Prostate gland (tissue), 2 donors: ENCODE data around the gene ITLN2.
"Not testable (repeated sequence)": the region's sequence is repeated elsewhere in the genome, so short reads cannot be mapped to it uniquely, and the experiment has no call there.

Experiments
- POLR2A ChIP-seq: fragments of 450-650 bp; IDR thresholded peaks from one replicate; pipeline ENCODE4 v1.6.1; 2016; ENCODE audit warnings: antibody characterized with exemption, mild to moderate bottlenecking
- POLR2AphosphoS5 ChIP-seq: sonication (generic); formaldehyde crosslinking; IDR thresholded peaks from one replicate; pipeline ENCODE4 v1.6.1; 2017; ENCODE audit warnings: antibody characterized with exemption
- TF ChIP-seq, protein P1 (sequence below), 4 experiments: fragments of 200-600 bp in 2 of 4; fragments of 450-650 bp in 2 of 4; sonication (generic) in 2 of 4; IDR thresholded peaks; 1 replicate in 3 of 4; 2 replicates in 1 of 4; pipeline ENCODE4 v1.5.1; 2016 to 2019; ENCODE audit warnings: antibody characterized with exemption in 4 of 4, mild to moderate bottlenecking in 2 of 4, moderate library complexity in 2 of 4

DNA sequence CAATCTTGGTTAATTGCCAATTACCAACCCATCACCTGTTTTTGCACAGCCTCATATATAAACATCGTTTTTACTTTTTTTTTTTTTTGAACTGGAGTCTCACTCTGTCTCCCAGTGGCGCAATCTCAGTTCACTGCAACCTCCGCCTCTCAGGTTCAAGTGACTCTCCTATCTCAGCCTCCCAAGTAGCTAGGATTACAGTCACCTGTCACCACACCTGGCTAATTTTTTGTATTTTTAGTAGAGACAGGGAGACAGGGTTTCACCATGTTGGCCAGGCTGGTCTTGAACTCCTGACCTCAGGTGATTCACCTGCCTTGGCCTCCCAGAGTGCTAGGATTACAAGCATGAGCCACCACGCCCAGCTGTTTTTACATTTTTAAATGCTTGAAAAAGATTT, 37.4 kb upstream of the ITLN2 start:
- TF ChIP-seq, protein P1, sequence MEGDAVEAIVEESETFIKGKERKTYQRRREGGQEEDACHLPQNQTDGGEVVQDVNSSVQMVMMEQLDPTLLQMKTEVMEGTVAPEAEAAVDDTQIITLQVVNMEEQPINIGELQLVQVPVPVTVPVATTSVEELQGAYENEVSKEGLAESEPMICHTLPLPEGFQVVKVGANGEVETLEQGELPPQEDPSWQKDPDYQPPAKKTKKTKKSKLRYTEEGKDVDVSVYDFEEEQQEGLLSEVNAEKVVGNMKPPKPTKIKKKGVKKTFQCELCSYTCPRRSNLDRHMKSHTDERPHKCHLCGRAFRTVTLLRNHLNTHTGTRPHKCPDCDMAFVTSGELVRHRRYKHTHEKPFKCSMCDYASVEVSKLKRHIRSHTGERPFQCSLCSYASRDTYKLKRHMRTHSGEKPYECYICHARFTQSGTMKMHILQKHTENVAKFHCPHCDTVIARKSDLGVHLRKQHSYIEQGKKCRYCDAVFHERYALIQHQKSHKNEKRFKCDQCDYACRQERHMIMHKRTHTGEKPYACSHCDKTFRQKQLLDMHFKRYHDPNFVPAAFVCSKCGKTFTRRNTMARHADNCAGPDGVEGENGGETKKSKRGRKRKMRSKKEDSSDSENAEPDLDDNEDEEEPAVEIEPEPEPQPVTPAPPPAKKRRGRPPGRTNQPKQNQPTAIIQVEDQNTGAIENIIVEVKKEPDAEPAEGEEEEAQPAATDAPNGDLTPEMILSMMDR (IDR thresholded peaks at IDR 0.05), result not testable (repeated sequence)
- TF ChIP-seq POLR2A, POLR2AphosphoS5: not testable (repeated sequence)
